ENCODE results near the gene SPDYE17. TPM values are rescaled to one million over a fixed set of nuclear protein-coding genes. Genes with fewer than 3 reads are reported as not detected.
A peak's percentile ranks its signal among the peaks of the same experiment; 100 is the strongest.
"Not testable (repeated sequence)": the region's sequence is repeated elsewhere in the genome, so short reads cannot be mapped to it uniquely, and the experiment has no call there.

Gene SPDYE17
- total and polyA plus RNA-seq, 5 donors from 2014 or later: not detected

DNA sequence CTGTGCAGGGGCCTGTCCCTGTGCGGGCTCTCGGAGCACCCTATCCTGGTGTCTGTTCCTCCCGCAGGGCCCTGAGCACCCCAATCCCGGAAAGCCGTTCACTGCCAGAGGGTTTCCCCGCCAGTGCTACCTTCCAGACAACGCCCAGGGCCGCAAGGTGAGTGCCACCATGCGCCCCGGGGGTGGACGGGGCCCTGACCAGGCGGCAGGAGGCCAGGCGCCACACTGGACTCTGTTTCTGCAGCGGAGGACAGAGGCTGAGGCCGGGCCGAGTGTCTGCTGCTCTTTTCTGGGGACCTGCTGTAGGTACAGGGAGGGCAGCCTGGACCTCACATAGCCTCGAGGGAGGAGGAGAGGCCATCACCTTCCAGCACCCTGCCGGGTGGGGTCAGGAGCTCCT lies 28.0 kb downstream of the SPDYE17 start:
- DNase-seq; H3K4me1 ChIP-seq (ENCODE audit: control insufficient read depth, insufficient read depth, low read length, poor library complexity, severe bottlenecking); H3K9me3 Mint-ChIP-seq: not testable (repeated sequence)

DNA sequence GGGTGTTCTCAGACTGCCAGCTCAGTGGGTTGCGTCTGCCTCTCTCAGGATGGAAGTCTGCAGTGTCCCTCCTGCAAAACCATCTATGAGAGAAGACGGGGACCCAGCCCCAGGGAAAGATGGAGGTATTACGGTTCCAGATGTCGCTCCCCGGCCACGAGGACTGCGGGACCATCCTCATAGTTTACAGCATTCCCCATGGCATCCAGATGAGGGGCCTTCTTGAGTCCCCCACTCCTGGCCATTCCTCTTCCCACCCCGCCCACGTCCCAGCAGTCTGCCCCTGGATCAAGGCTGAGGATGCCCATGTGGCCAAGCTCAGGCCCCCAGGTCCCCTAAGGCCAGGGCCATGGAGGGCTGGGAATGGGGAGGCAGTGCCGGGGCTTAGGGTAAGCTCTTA lies 28.9 kb downstream of the SPDYE17 start:
- H3K9me3 Mint-ChIP-seq; H3K36me3 Mint-ChIP-seq; H3K36me3 ChIP-seq (ENCODE audit: control insufficient read depth, insufficient read depth, low read length); H3K4me1 ChIP-seq (ENCODE audit: control insufficient read depth, insufficient read depth, low read length, poor library complexity, severe bottlenecking); ATAC-seq (ENCODE audit: low read depth in 2 of 2); DNase-seq; H3K4me1 Mint-ChIP-seq; H3K4me3 Mint-ChIP-seq; H3K27ac ChIP-seq (ENCODE audit: insufficient read depth, low read length, poor library complexity, severe bottlenecking); H3K9me3 ChIP-seq (ENCODE audit: control insufficient read depth in 2 of 2, low read length in 2 of 2); H3K27me3 Mint-ChIP-seq; H3K27me3 ChIP-seq (ENCODE audit: control insufficient read depth, insufficient read depth, low read length); H3K4me3 ChIP-seq (ENCODE audit: low read depth, low read length); H3K27ac Mint-ChIP-seq: not testable (repeated sequence)

More for the DNA sequence above, 28.0 kb downstream of the SPDYE17 start:
- not testable (repeated sequence) for H3K9me3 ChIP-seq (ENCODE audit: control insufficient read depth in 2 of 2, low read length in 2 of 2); H3K36me3 ChIP-seq (ENCODE audit: control insufficient read depth, insufficient read depth, low read length); ATAC-seq (ENCODE audit: low read depth in 2 of 2); H3K4me1 Mint-ChIP-seq; H3K4me3 ChIP-seq (ENCODE audit: low read depth, low read length); H3K4me3 Mint-ChIP-seq; H3K36me3 Mint-ChIP-seq; H3K27ac ChIP-seq (ENCODE audit: insufficient read depth, low read length, poor library complexity, severe bottlenecking); H3K27me3 ChIP-seq (ENCODE audit: control insufficient read depth, insufficient read depth, low read length); H3K27me3 Mint-ChIP-seq; H3K27ac Mint-ChIP-seq

DNA sequence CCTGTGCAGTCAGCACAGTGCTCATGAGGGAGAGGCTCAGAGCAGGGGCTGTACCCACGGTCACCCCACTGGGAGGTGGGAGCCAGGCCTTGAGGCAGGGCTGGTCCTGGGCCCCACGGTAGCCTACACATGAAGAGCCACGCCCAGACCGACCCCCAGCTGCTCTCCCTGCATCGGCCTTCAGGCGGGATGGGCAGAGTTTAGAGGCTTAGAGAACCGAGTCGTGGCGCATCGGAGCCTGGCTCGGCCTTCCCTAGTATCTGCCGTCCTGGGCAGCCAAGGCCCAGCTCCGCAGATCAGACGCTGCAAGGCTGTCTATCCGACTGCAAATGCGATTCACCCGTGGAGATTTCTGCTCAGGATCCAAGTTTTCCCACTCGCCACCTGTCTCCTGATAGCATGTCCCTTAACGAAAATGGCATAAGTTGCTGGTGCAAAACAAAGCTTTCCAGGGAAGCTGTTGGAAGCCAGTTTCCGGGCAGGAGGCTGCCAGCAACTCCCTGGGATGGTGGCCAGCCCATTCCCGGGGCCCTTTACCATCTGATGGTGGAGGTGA lies 29.4 kb downstream of the SPDYE17 start:
- not testable (repeated sequence) for H3K27ac ChIP-seq (ENCODE audit: insufficient read depth, low read length, poor library complexity, severe bottlenecking); H3K4me3 ChIP-seq (ENCODE audit: low read depth, low read length); H3K27me3 Mint-ChIP-seq; H3K9me3 ChIP-seq (ENCODE audit: control insufficient read depth in 2 of 2, low read length in 2 of 2); ATAC-seq (ENCODE audit: low read depth in 2 of 2); H3K9me3 Mint-ChIP-seq; H3K36me3 ChIP-seq (ENCODE audit: control insufficient read depth, insufficient read depth, low read length); H3K27me3 ChIP-seq (ENCODE audit: control insufficient read depth, insufficient read depth, low read length); H3K27ac Mint-ChIP-seq; H3K4me1 ChIP-seq (ENCODE audit: control insufficient read depth, insufficient read depth, low read length, poor library complexity, severe bottlenecking); DNase-seq; H3K4me3 Mint-ChIP-seq; H3K36me3 Mint-ChIP-seq; H3K4me1 Mint-ChIP-seq

DNA sequence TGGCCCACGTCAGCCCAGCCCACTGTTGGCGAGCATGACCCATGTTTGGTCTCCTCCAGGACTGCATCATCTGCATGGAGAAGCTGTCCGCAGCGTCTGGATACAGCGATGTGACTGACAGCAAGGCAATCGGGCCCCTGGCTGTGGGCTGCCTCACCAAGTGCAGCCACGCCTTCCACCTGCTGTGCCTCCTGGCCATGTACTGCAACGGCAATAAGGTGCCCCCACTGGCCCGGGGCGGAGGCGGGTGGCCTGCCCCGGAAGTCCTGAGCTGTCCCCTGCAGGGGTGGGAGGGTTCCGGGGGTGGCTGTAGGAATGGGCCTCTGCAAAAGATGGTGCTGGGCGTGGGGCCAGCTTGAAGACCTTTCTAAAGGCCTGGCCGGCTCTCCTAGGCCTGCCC lies 30.1 kb downstream of the SPDYE17 start:
- not testable (repeated sequence) for H3K4me1 ChIP-seq (ENCODE audit: control insufficient read depth, insufficient read depth, low read length, poor library complexity, severe bottlenecking); H3K36me3 ChIP-seq (ENCODE audit: control insufficient read depth, insufficient read depth, low read length); H3K4me3 ChIP-seq (ENCODE audit: low read depth, low read length); H3K27ac ChIP-seq (ENCODE audit: insufficient read depth, low read length, poor library complexity, severe bottlenecking); H3K36me3 Mint-ChIP-seq; H3K9me3 Mint-ChIP-seq; H3K27me3 Mint-ChIP-seq; ATAC-seq (ENCODE audit: low read depth in 2 of 2); H3K9me3 ChIP-seq (ENCODE audit: control insufficient read depth in 2 of 2, low read length in 2 of 2); H3K27ac Mint-ChIP-seq; H3K27me3 ChIP-seq (ENCODE audit: control insufficient read depth, insufficient read depth, low read length); DNase-seq; H3K4me3 Mint-ChIP-seq; H3K4me1 Mint-ChIP-seq

DNA sequence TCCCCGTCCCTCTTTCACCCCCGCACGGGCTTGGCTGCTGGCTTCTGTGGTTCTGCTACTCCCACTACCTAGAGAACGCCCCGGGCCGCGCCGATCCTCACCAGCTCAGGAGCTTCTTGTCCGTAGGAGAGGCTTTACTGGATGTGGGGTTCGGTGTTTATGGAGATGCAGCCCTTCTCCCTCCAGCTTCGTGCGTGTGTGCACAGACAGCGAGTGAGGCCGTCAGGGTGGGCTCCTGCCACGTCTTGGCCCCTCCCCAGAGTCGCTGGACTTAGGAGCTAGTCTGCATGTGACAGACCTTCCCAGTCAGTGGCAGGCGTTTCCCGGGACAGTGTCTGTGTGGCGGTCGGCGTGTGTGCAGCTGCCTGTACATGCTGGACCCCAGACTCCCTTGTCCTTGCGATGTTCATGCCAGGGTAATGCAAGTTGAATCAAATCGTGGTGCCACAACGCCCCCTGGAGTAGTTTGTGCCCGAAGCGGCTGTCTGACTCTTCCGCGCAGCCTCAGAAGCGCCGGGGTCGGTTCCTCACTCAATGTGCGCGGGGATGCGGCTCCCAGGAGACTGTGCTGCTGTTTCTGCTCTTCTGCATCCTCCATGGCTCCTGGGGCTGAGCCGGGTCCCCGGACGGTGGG lies 32.6 kb downstream of the SPDYE17 start:
- not testable (repeated sequence) for H3K27ac ChIP-seq (ENCODE audit: insufficient read depth, low read length, poor library complexity, severe bottlenecking); H3K4me3 ChIP-seq (ENCODE audit: low read depth, low read length); H3K27ac Mint-ChIP-seq; H3K4me1 ChIP-seq (ENCODE audit: control insufficient read depth, insufficient read depth, low read length, poor library complexity, severe bottlenecking); H3K36me3 ChIP-seq (ENCODE audit: control insufficient read depth, insufficient read depth, low read length); H3K27me3 Mint-ChIP-seq; H3K27me3 ChIP-seq (ENCODE audit: control insufficient read depth, insufficient read depth, low read length); H3K4me1 Mint-ChIP-seq; H3K4me3 Mint-ChIP-seq; ATAC-seq (ENCODE audit: low read depth in 2 of 2); H3K36me3 Mint-ChIP-seq; H3K9me3 ChIP-seq (ENCODE audit: control insufficient read depth in 2 of 2, low read length in 2 of 2); H3K9me3 Mint-ChIP-seq; DNase-seq

DNA sequence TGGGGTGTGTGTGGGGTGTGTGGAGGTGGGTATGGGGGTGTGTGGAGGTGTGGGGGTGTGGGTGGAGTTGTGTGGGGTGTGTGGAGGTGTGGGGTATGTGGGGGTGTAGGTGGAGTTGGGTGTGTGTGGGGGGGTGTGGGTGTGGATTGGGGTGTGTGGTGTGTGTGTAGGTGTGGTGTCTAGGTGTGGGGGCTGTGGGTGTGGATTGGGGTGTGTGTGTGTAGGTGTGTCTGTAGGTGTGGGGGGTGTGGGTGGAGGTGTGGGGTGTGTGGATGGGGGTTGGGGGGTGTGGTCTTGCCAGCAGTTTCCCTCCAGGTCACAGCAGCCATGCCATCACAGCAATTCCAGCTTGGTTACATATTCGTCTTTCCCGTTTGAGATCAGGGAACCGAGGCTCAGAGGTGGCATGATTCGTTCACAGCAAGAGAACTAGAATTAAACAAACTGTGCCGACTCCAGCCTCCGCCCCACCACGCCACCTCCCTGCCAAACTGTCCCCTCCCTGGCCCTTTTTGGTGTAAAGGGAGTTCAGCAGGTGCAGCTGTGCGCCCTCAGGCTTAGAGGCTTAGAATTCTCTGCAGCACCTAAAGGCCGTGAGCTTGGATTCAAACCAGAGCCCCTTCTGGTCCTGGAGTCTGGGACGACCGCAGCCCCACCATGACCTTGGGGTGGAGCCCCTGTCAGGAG lies 33.3 kb downstream of the SPDYE17 start:
- not testable (repeated sequence) for H3K4me3 Mint-ChIP-seq

DNA sequence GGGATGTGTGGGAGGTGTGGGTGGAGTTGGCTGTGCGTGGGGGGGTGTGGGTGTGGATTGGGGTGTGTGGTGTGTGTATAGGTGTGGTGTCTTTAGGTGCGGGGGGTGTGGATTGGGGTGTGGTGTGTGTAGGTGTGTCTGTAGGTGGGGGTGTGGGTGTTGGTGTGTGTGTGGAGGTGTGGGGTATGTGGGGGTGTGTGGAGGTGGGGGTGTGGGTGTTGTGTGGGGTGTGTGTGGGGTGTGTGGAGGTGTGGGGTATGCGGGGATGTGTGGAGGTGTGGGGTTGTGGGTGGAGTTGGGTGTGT lies 33.9 kb downstream of the SPDYE17 start:
- Mint-ChIP-seq H3K4me1 (no peaks in the 10 kb centered on the region), H3K4me3 (no peak overlapping the region), H3K27ac (no peak overlapping the region), H3K36me3 (peaks cover 4% of the 10 kb centered on the region), H3K27me3 (no peaks in the 10 kb centered on the region), H3K9me3 (no peaks in the 10 kb centered on the region)
- Histone ChIP-seq H3K27ac (ENCODE audit: insufficient read depth, low read length, poor library complexity, severe bottlenecking) (peak overlapping the region; percentile 41), H3K9me3 (ENCODE audit: control insufficient read depth in 2 of 2, low read length in 2 of 2) (no peaks in the 10 kb centered on the region), H3K27me3 (ENCODE audit: control insufficient read depth, insufficient read depth, low read length) (no peaks in the 10 kb centered on the region), H3K4me3 (ENCODE audit: low read depth, low read length) (no peak overlapping the region), H3K36me3 (ENCODE audit: control insufficient read depth, insufficient read depth, low read length) (no peaks in the 10 kb centered on the region), H3K4me1 (ENCODE audit: control insufficient read depth, insufficient read depth, low read length, poor library complexity, severe bottlenecking) (no peaks in the 10 kb centered on the region)
- DNase-seq (no peak), ATAC-seq (ENCODE audit: low read depth in 2 of 2) (no peak)

More for the DNA sequence above, 33.3 kb downstream of the SPDYE17 start:
- H3K27ac ChIP-seq (ENCODE audit: insufficient read depth, low read length, poor library complexity, severe bottlenecking): peak overlapping the region; percentile 41
- H3K4me1 ChIP-seq (ENCODE audit: control insufficient read depth, insufficient read depth, low read length, poor library complexity, severe bottlenecking); H3K27me3 ChIP-seq (ENCODE audit: control insufficient read depth, insufficient read depth, low read length); H3K27me3 Mint-ChIP-seq; H3K36me3 ChIP-seq (ENCODE audit: control insufficient read depth, insufficient read depth, low read length); H3K4me1 Mint-ChIP-seq; H3K4me3 ChIP-seq (ENCODE audit: low read depth, low read length); DNase-seq; H3K27ac Mint-ChIP-seq; H3K9me3 ChIP-seq (ENCODE audit: control insufficient read depth in 2 of 2, low read length in 2 of 2); H3K36me3 Mint-ChIP-seq; H3K9me3 Mint-ChIP-seq: not testable (repeated sequence)
- peak in 1 of 2 donors; percentile 36 for ATAC-seq (ENCODE audit: low read depth in 2 of 2)

All from CD4-positive, CD25-positive, alpha-beta regulatory T cell (primary cell).